Measurements from ENCODE around the gene IFT122. TPM values are rescaled to one million over a fixed set of nuclear protein-coding genes. Genes with fewer than 3 reads are reported as not detected.

The IFT122 gene
- total RNA-seq, 1 donor from 2014 or later: 42.3 TPM

DNA sequence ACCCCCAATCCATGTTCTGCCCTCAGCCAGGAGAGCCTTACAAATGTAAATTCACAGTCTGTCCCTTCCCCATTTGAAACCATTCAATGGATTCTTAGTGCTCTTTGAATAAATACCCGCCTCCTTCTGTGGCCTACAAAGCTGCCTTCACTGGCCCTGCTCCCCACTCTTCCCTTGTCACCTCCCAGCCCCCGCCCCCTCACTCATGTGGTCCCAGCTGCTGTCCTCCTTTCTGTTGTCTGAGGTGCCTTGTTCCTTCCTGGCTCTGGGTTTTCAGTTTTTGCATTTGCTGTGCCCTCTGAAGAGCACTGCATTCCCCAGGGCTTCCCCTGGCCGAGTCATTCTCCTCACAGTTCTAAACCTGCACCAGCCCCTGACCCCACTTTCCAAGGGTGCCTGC, 14.8 kb upstream of the IFT122 start:
- peaks cover 11 to 17% (median 12%) of the 10 kb centered on the region in 3 donors for H3K4me1 ChIP-seq (ENCODE audit: control insufficient read depth in 3 of 3, insufficient read depth in 3 of 3, low read length in 3 of 3)
- no peak overlapping the region for H3K4me3 ChIP-seq (ENCODE audit: low read length in 3 of 3)
- H3K27ac ChIP-seq (ENCODE audit: low read depth, low read length): no peak overlapping the region
- H3K9ac ChIP-seq (ENCODE audit: low read depth in 1 of 3, low read length in 3 of 3): no peak overlapping the region
- H3K36me3 ChIP-seq (ENCODE audit: control insufficient read depth in 3 of 3, insufficient read depth in 3 of 3, low read length in 3 of 3): peaks cover 0 to 4% (median 4%) of the 10 kb centered on the region in 3 donors
- no peaks in the 10 kb centered on the region for H3K27me3 ChIP-seq (ENCODE audit: control insufficient read depth in 3 of 3, insufficient read depth in 3 of 3, low read length in 3 of 3)
- H3K9me3 ChIP-seq (ENCODE audit: control insufficient read depth in 3 of 3, low read length in 3 of 3): no peaks in the 10 kb centered on the region

- H3K36me3 ChIP-seq (ENCODE audit: control insufficient read depth in 3 of 3, insufficient read depth in 3 of 3, low read length in 3 of 3): peaks cover 0 to 5% (median 4%) of the 10 kb centered on the region in 3 donors
- no peaks in the 10 kb centered on the region for H3K9me3 ChIP-seq (ENCODE audit: control insufficient read depth in 3 of 3, low read length in 3 of 3)
- H3K27me3 ChIP-seq (ENCODE audit: control insufficient read depth in 3 of 3, insufficient read depth in 3 of 3, low read length in 3 of 3): no peaks in the 10 kb centered on the region
- H3K27ac ChIP-seq (ENCODE audit: low read depth, low read length): no peak overlapping the region
- H3K9ac ChIP-seq (ENCODE audit: low read depth in 1 of 3, low read length in 3 of 3): no peak overlapping the region
- no peak overlapping the region for H3K4me3 ChIP-seq (ENCODE audit: low read length in 3 of 3)
- H3K4me1 ChIP-seq (ENCODE audit: control insufficient read depth in 3 of 3, insufficient read depth in 3 of 3, low read length in 3 of 3): peaks cover 11 to 17% (median 12%) of the 10 kb centered on the region in 3 donors
Observed at GRCh38 chr3:129425619-129426018, 14.4 kb upstream of the IFT122 start.

DNA sequence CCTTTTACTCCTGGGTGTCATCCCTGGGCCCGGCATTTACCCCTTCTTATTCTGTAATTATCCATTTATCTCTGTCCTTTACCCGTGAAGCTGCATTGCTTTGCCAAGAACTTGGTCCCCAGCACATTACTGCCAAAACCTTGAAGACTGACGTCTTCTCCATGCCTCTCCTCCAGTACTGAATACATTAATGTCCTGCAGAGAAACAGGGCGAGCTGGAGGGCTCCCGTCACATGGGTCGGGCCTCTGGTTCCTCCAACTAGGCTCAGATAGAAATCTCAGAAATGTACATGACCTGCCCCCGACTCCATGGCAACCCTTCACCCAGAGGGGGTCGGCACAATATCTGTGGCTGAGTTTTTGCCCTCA, 12.0 kb upstream of the IFT122 start:
- Histone ChIP-seq H3K4me3 (ENCODE audit: low read length in 3 of 3) (peak overlapping the region; percentile 86 to 88 (median 88)), H3K27ac (ENCODE audit: low read depth, low read length) (no peak overlapping the region), H3K9ac (ENCODE audit: low read depth in 1 of 3, low read length in 3 of 3) (peak overlapping the region in 2 of 3 donors; percentile 62 to 74), H3K9me3 (ENCODE audit: control insufficient read depth in 3 of 3, low read length in 3 of 3) (no peaks in the 10 kb centered on the region), H3K4me1 (ENCODE audit: control insufficient read depth in 3 of 3, insufficient read depth in 3 of 3, low read length in 3 of 3) (peaks cover 11 to 17% (median 12%) of the 10 kb centered on the region in 3 donors), H3K36me3 (ENCODE audit: control insufficient read depth in 3 of 3, insufficient read depth in 3 of 3, low read length in 3 of 3) (peaks cover 10 to 26% (median 18%) of the 10 kb centered on the region in 3 donors), H3K27me3 (ENCODE audit: control insufficient read depth in 3 of 3, insufficient read depth in 3 of 3, low read length in 3 of 3) (no peaks in the 10 kb centered on the region)

DNA sequence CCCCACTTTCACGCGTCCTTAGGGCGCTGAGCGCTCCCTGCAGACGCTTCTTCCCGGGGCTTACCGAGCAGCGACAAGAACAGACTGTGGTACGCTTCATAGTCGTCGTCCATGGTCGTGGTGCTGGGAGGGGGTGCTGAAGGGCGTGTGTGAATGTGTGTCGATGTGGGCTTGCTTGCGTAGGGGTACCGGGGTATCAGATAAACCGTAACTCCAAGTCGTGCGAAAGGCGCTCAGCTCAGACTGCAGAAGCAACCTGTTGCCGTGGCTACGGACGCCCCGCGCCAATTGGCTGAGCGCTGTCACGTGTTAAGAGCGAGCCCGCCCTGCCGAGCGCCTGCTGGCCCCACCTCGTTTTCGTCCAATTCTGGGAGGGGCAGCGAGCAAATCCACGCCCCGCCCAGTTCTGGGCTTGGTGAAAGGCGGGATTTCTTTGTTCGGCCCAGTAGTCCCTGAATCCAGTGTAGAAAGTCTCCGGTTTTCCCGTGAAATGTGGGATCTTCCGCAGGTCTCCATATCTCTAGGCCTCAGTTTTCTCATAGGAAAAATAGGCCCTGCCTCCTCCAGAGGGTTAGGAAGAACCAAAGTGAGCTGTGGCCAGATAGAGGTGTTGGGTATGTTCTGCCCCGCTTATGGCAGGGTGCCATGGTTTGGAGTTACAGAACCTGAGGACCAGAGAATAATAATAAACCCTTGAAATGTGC, 11.5 kb upstream of the IFT122 start, which contains the start of gene EFCAB12:
TSS of gene EFCAB12 (minus strand) at position 261 of the 704 bp plus-strand sequence. CDS start at position 113, 148 bp downstream.
- no peaks in the 10 kb centered on the region for H3K27me3 ChIP-seq (ENCODE audit: control insufficient read depth in 3 of 3, insufficient read depth in 3 of 3, low read length in 3 of 3)

GRCh38 chr3:129429080-129429451, 11.0 kb upstream of the IFT122 start:
- Histone ChIP-seq H3K4me1 (ENCODE audit: control insufficient read depth in 3 of 3, insufficient read depth in 3 of 3, low read length in 3 of 3) (peaks cover 11 to 17% (median 12%) of the 10 kb centered on the region in 3 donors), H3K27ac (ENCODE audit: low read depth, low read length) (peak overlapping the region; percentile 14), H3K9me3 (ENCODE audit: control insufficient read depth in 3 of 3, low read length in 3 of 3) (no peaks in the 10 kb centered on the region), H3K36me3 (ENCODE audit: control insufficient read depth in 3 of 3, insufficient read depth in 3 of 3, low read length in 3 of 3) (peaks cover 19 to 36% (median 27%) of the 10 kb centered on the region in 3 donors), H3K4me3 (ENCODE audit: low read length in 3 of 3) (peak overlapping the region in 2 of 3 donors; percentile 88), H3K9ac (ENCODE audit: low read depth in 1 of 3, low read length in 3 of 3) (peak overlapping the region in 2 of 3 donors; percentile 6 to 74), H3K27me3 (ENCODE audit: control insufficient read depth in 3 of 3, insufficient read depth in 3 of 3, low read length in 3 of 3) (no peaks in the 10 kb centered on the region)

More for the DNA sequence above, 11.5 kb upstream of the IFT122 start, which contains the start of gene EFCAB12:
- Histone ChIP-seq H3K36me3 (ENCODE audit: control insufficient read depth in 3 of 3, insufficient read depth in 3 of 3, low read length in 3 of 3) (peaks cover 14 to 31% (median 22%) of the 10 kb centered on the region in 3 donors), H3K9ac (ENCODE audit: low read depth in 1 of 3, low read length in 3 of 3) (peak within 1 kb of the TSS; percentile 6 to 74 (median 62)), H3K9me3 (ENCODE audit: control insufficient read depth in 3 of 3, low read length in 3 of 3) (no peaks in the 10 kb centered on the region), H3K4me3 (ENCODE audit: low read length in 3 of 3) (peak within 1 kb of the TSS; percentile 86 to 88 (median 88)), H3K4me1 (ENCODE audit: control insufficient read depth in 3 of 3, insufficient read depth in 3 of 3, low read length in 3 of 3) (peaks cover 11 to 17% (median 12%) of the 10 kb centered on the region in 3 donors), H3K27ac (ENCODE audit: low read depth, low read length) (peak within 1 kb of the TSS; percentile 14)

GRCh38 chr3:129429602-129430001, 10.4 kb upstream of the IFT122 start:
- Histone ChIP-seq H3K4me3 (ENCODE audit: low read length in 3 of 3) (no peak overlapping the region), H3K4me1 (ENCODE audit: control insufficient read depth in 3 of 3, insufficient read depth in 3 of 3, low read length in 3 of 3) (peaks cover 11 to 17% (median 12%) of the 10 kb centered on the region in 3 donors), H3K9me3 (ENCODE audit: control insufficient read depth in 3 of 3, low read length in 3 of 3) (no peaks in the 10 kb centered on the region), H3K27ac (ENCODE audit: low read depth, low read length) (no peak overlapping the region), H3K9ac (ENCODE audit: low read depth in 1 of 3, low read length in 3 of 3) (no peak overlapping the region), H3K36me3 (ENCODE audit: control insufficient read depth in 3 of 3, insufficient read depth in 3 of 3, low read length in 3 of 3) (peaks cover 20 to 38% (median 27%) of the 10 kb centered on the region in 3 donors), H3K27me3 (ENCODE audit: control insufficient read depth in 3 of 3, insufficient read depth in 3 of 3, low read length in 3 of 3) (no peaks in the 10 kb centered on the region)

GRCh38 chr3:129432036-129432435, 8.0 kb upstream of the IFT122 start:
- H3K4me3 ChIP-seq (ENCODE audit: low read length in 3 of 3): no peak overlapping the region
- H3K4me1 ChIP-seq (ENCODE audit: control insufficient read depth in 3 of 3, insufficient read depth in 3 of 3, low read length in 3 of 3): peaks cover 12 to 21% (median 18%) of the 10 kb centered on the region in 3 donors
- H3K27me3 ChIP-seq (ENCODE audit: control insufficient read depth in 3 of 3, insufficient read depth in 3 of 3, low read length in 3 of 3): no peaks in the 10 kb centered on the region
- H3K9me3 ChIP-seq (ENCODE audit: control insufficient read depth in 3 of 3, low read length in 3 of 3): no peaks in the 10 kb centered on the region
- no peak overlapping the region for H3K27ac ChIP-seq (ENCODE audit: low read depth, low read length)
- H3K9ac ChIP-seq (ENCODE audit: low read depth in 1 of 3, low read length in 3 of 3): no peak overlapping the region
- H3K36me3 ChIP-seq (ENCODE audit: control insufficient read depth in 3 of 3, insufficient read depth in 3 of 3, low read length in 3 of 3): peaks cover 20 to 51% (median 35%) of the 10 kb centered on the region in 3 donors

GRCh38 chr3:129432671-129433070, 7.4 kb upstream of the IFT122 start:
- Histone ChIP-seq H3K9ac (ENCODE audit: low read depth in 1 of 3, low read length in 3 of 3) (no peak overlapping the region), H3K27ac (ENCODE audit: low read depth, low read length) (no peak overlapping the region), H3K4me1 (ENCODE audit: control insufficient read depth in 3 of 3, insufficient read depth in 3 of 3, low read length in 3 of 3) (peaks cover 12 to 17% (median 16%) of the 10 kb centered on the region in 3 donors), H3K27me3 (ENCODE audit: control insufficient read depth in 3 of 3, insufficient read depth in 3 of 3, low read length in 3 of 3) (no peaks in the 10 kb centered on the region), H3K9me3 (ENCODE audit: control insufficient read depth in 3 of 3, low read length in 3 of 3) (no peaks in the 10 kb centered on the region), H3K4me3 (ENCODE audit: low read length in 3 of 3) (no peak overlapping the region), H3K36me3 (ENCODE audit: control insufficient read depth in 3 of 3, insufficient read depth in 3 of 3, low read length in 3 of 3) (peaks cover 23 to 56% (median 41%) of the 10 kb centered on the region in 3 donors)

GRCh38 chr3:129433565-129433964, 6.5 kb upstream of the IFT122 start:
- no peaks in the 10 kb centered on the region for H3K9me3 ChIP-seq (ENCODE audit: control insufficient read depth in 3 of 3, low read length in 3 of 3)
- no peaks in the 10 kb centered on the region for H3K27me3 ChIP-seq (ENCODE audit: control insufficient read depth in 3 of 3, insufficient read depth in 3 of 3, low read length in 3 of 3)
- no peak overlapping the region for H3K27ac ChIP-seq (ENCODE audit: low read depth, low read length)
- H3K4me3 ChIP-seq (ENCODE audit: low read length in 3 of 3): no peak overlapping the region
- H3K4me1 ChIP-seq (ENCODE audit: control insufficient read depth in 3 of 3, insufficient read depth in 3 of 3, low read length in 3 of 3): peaks cover 5 to 11% (median 9%) of the 10 kb centered on the region in 3 donors
- H3K9ac ChIP-seq (ENCODE audit: low read depth in 1 of 3, low read length in 3 of 3): no peak overlapping the region
- peaks cover 25 to 57% (median 44%) of the 10 kb centered on the region in 3 donors for H3K36me3 ChIP-seq (ENCODE audit: control insufficient read depth in 3 of 3, insufficient read depth in 3 of 3, low read length in 3 of 3)

DNA sequence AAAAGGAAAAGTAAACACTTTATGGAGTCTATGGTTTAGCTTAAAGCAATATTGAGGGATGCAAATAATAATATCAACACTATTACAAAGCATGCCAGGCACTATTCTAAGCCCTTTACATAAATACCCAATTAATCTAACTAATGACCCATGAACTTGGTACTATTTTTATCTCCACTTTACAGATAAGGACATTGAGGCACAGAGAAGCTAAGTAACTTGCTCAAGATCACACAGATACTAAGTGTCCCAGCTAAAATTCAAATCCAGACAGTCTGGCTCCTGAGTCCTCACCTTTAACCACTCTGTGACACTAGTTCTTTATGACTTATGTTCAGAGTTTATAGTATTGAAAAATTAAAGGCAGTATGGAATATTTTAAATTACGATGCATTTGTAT, 5.9 kb upstream of the IFT122 start:
- H3K9ac ChIP-seq (ENCODE audit: low read depth in 1 of 3, low read length in 3 of 3): no peak overlapping the region
- no peak overlapping the region for H3K4me3 ChIP-seq (ENCODE audit: low read length in 3 of 3)
- peaks cover 0 to 14% (median 5%) of the 10 kb centered on the region in 3 donors for H3K4me1 ChIP-seq (ENCODE audit: control insufficient read depth in 3 of 3, insufficient read depth in 3 of 3, low read length in 3 of 3)
- peaks cover 25 to 57% (median 44%) of the 10 kb centered on the region in 3 donors for H3K36me3 ChIP-seq (ENCODE audit: control insufficient read depth in 3 of 3, insufficient read depth in 3 of 3, low read length in 3 of 3)
- H3K27ac ChIP-seq (ENCODE audit: low read depth, low read length): no peak overlapping the region
- H3K27me3 ChIP-seq (ENCODE audit: control insufficient read depth in 3 of 3, insufficient read depth in 3 of 3, low read length in 3 of 3): no peaks in the 10 kb centered on the region
- H3K9me3 ChIP-seq (ENCODE audit: control insufficient read depth in 3 of 3, low read length in 3 of 3): no peaks in the 10 kb centered on the region
